H1 (cell line): Measurements from ENCODE around the gene MYO1D. TPM values are rescaled to one million over a fixed set of nuclear protein-coding genes. Genes with fewer than 3 reads are reported as not detected.

Experiments used
- CTCF ChIA-PET: fragments of 300-600 bp; sonication (Branson Sonifier 250); formaldehyde crosslinking; loops from one replicate; lab custom pipeline; 2021; ENCODE audit not compliant: partially characterized antibody; lab: Charles Lee
- POLR2A ChIA-PET: fragments of 300-600 bp; sonication (Branson Sonifier 250); formaldehyde crosslinking; loops from one replicate; lab custom pipeline; 2021; ENCODE audit warnings: inconsistent platforms; ENCODE audit not compliant: partially characterized antibody; lab: Charles Lee
- DNase-seq, 2 experiments: peaks; one replicate each; pipeline versions ENCODE4 v3.0.0 to v3.0.0-alpha.2; 2010 to 2022; ENCODE audit warnings: low spot score in 2 of 2, low read depth in 1 of 2, mixed read lengths in 1 of 2
- FAIRE-seq: peaks from 2 replicates; lab custom pipeline; 2011; peaks lifted over from hg19 to GRCh38; lab: Jason Lieb, UNC
- H2AFZ ChIP-seq: 2 replicates; pipeline ENCODE4 v1.8.1; 2012; ENCODE audit warnings: low read length, inconsistent platforms
- H2AK5ac ChIP-seq: 2 replicates; pipeline ENCODE4 v1.6.1; 2013; ENCODE audit warnings: low read depth, low read length
- H2BK120ac ChIP-seq: replicated peaks from 2 replicates; pipeline ENCODE3; 2013; ENCODE audit warnings: low read depth, low read length, inconsistent platforms
- H2BK12ac ChIP-seq: 2 replicates; pipeline ENCODE4 v1.6.1; 2013; ENCODE audit warnings: low read depth, low read length
- H2BK15ac ChIP-seq: 2 replicates; pipeline ENCODE4 v1.6.1; 2013; ENCODE audit warnings: low read length
- H2BK20ac ChIP-seq: 2 replicates; pipeline ENCODE4 v1.6.1; 2013; ENCODE audit warnings: low read length
- H2BK5ac ChIP-seq: 2 replicates; pipeline ENCODE4 v1.6.1; 2013; ENCODE audit warnings: low read depth, low read length
- H3K14ac ChIP-seq: 2 replicates; pipeline ENCODE4 v1.6.1; 2013; ENCODE audit warnings: inconsistent platforms; ENCODE audit not compliant: insufficient read length
- H3K18ac ChIP-seq: 2 replicates; pipeline ENCODE4 v1.6.1; 2013; ENCODE audit warnings: low read length; ENCODE audit errors: extremely low read depth
- H3K23ac ChIP-seq: 2 replicates; pipeline ENCODE4 v1.6.1; 2013; ENCODE audit warnings: inconsistent platforms; ENCODE audit not compliant: insufficient read length
- H3K23me2 ChIP-seq: 2 replicates; pipeline ENCODE4 v1.6.1; 2013; ENCODE audit warnings: low read depth, low read length
- H3K27ac ChIP-seq: 2 replicates; pipeline ENCODE4 v1.6.1; 2011; ENCODE audit warnings: low read depth, low read length, inconsistent platforms
- H3K27me3 ChIP-seq, 4 experiments: replicated peaks in 1 of 4; 1 replicate in 1 of 4; 2 replicates in 3 of 4; pipeline versions ENCODE4 v1.6.1 to v1.8.1; 2011 to 2013; ENCODE audit warnings: low read length in 3 of 4, mild to moderate bottlenecking in 3 of 4, inconsistent platforms in 2 of 4, mixed read lengths in 2 of 4, moderate library complexity in 1 of 4; ENCODE audit not compliant: control insufficient read depth in 3 of 4, insufficient read depth in 3 of 4; ENCODE audit errors: extremely low read depth in 1 of 4
- H3K36me3 ChIP-seq, 4 experiments: 2 replicates each; pipeline versions ENCODE4 v1.6.1 to v1.8.1; 2011 to 2013; ENCODE audit warnings: mild to moderate bottlenecking in 4 of 4, low read length in 3 of 4, moderate library complexity in 2 of 4, control low read depth in 1 of 4, inconsistent platforms in 1 of 4; ENCODE audit not compliant: insufficient read depth in 4 of 4, control insufficient read depth in 2 of 4
- H3K4ac ChIP-seq: replicated peaks from 2 replicates; pipeline ENCODE3; 2013; ENCODE audit warnings: low read length, low read depth, mixed read lengths, inconsistent platforms; ENCODE audit not compliant: insufficient read length
- H3K4me1 ChIP-seq, 4 experiments: replicated peaks in 1 of 4; 1 replicate in 1 of 4; 2 replicates in 3 of 4; pipeline versions ENCODE4 v1.6.1 to v1.8.1; 2011 to 2013; ENCODE audit warnings: low read length in 3 of 4, inconsistent platforms in 2 of 4, mixed read lengths in 1 of 4; ENCODE audit not compliant: insufficient read depth in 4 of 4, control insufficient read depth in 3 of 4
- H3K4me2 ChIP-seq, 2 experiments: 2 replicates each; pipeline versions ENCODE4 v1.6.1 to v1.8.1; 2011 to 2013; ENCODE audit warnings: low read depth in 2 of 2, low read length in 2 of 2, control low read depth in 1 of 2, inconsistent platforms in 1 of 2, mild to moderate bottlenecking in 1 of 2; ENCODE audit not compliant: insufficient read depth in 1 of 2
- H3K4me3 ChIP-seq, 4 experiments: fragments of 200-600, 300-600 bp in 1 of 4; sonication (generic), shearing (Covaris generic), sonication (Bioruptor Twin) in 1 of 4; 2 replicates each; pipeline versions ENCODE4 v1.5.1 to v1.8.1; 2011 to 2016; ENCODE audit warnings: low read length in 4 of 4, low read depth in 3 of 4, control low read depth in 2 of 4, inconsistent platforms in 2 of 4, mild to moderate bottlenecking in 2 of 4, mixed read lengths in 1 of 4, moderate library complexity in 1 of 4; ENCODE audit not compliant: insufficient read depth in 2 of 4; ENCODE audit errors: extremely low read depth in 1 of 4
- H3K56ac ChIP-seq: replicated peaks from 2 replicates; pipeline ENCODE3; 2013; ENCODE audit warnings: low read depth, mild to moderate bottlenecking, mixed read lengths, low read length, inconsistent platforms; ENCODE audit not compliant: insufficient read length
- H3K79me1 ChIP-seq: 2 replicates; pipeline ENCODE4 v1.6.1; 2013; ENCODE audit warnings: low read depth, low read length, control low read depth
- H3K79me2 ChIP-seq, 2 experiments: 2 replicates each; pipeline versions ENCODE4 v1.6.1 to v1.8.1; 2012 to 2013; ENCODE audit warnings: low read length in 2 of 2, mild to moderate bottlenecking in 2 of 2, inconsistent platforms in 1 of 2; ENCODE audit not compliant: insufficient read depth in 2 of 2, control insufficient read depth in 1 of 2
- H3K9ac ChIP-seq, 4 experiments: replicated peaks in 1 of 4; 1 replicate in 1 of 4; 2 replicates in 3 of 4; pipeline versions ENCODE4 v1.6.1 to v1.8.1; 2011 to 2013; ENCODE audit warnings: low read depth in 3 of 4, low read length in 3 of 4, control low read depth in 2 of 4, mild to moderate bottlenecking in 2 of 4, moderate library complexity in 2 of 4, inconsistent platforms in 1 of 4; ENCODE audit errors: extremely low read depth in 1 of 4
- H3K9me3 ChIP-seq, 2 experiments: 2 replicates each; pipeline versions ENCODE4 v1.6.1 to v1.8.1; 2012 to 2013; ENCODE audit warnings: mild to moderate bottlenecking in 2 of 2, moderate library complexity in 2 of 2, control low read depth in 1 of 2, inconsistent platforms in 1 of 2, low read depth in 1 of 2, low read length in 1 of 2, mixed read lengths in 1 of 2; ENCODE audit not compliant: insufficient read depth in 2 of 2
- H4K20me1 ChIP-seq, 2 experiments: replicated peaks in 1 of 2; 2 replicates each; pipeline versions ENCODE3 to v1.8.1; 2011 to 2013; ENCODE audit warnings: inconsistent platforms in 2 of 2, low read length in 2 of 2, mild to moderate bottlenecking in 1 of 2; ENCODE audit not compliant: insufficient read depth in 2 of 2, control insufficient read depth in 1 of 2
- H4K5ac ChIP-seq: 2 replicates; pipeline ENCODE4 v1.6.1; 2013; ENCODE audit warnings: low read length, low read depth, mixed read lengths, inconsistent platforms; ENCODE audit not compliant: insufficient read length
- H4K8ac ChIP-seq: 2 replicates; pipeline ENCODE4 v1.8.0; 2013; ENCODE audit warnings: mild to moderate bottlenecking, moderate library complexity, low read length, inconsistent platforms; ENCODE audit not compliant: insufficient read depth; ENCODE audit errors: extremely low read depth
- H4K91ac ChIP-seq: replicated peaks from 2 replicates; pipeline ENCODE3; 2013; ENCODE audit warnings: low read length, mixed read lengths, inconsistent platforms; ENCODE audit not compliant: insufficient read length
- BACH1 ChIP-seq: IDR thresholded peaks from 2 replicates; pipeline ENCODE4 v1.6.1; 2012; ENCODE audit warnings: low read length, improper control_type of control experiment
- CBX5 ChIP-seq: fragments of 300-800, 300-1000 bp; sonication (generic); IDR thresholded peaks from 2 replicates; pipeline ENCODE4 v1.7.1; 2016; ENCODE audit warnings: antibody characterized with exemption, low read length, low read depth
- CEBPB ChIP-seq: IDR thresholded peaks from 2 replicates; pipeline ENCODE4 v1.6.1; 2012; ENCODE audit warnings: low read depth, low read length
- JUND ChIP-seq: IDR thresholded peaks from 2 replicates; pipeline ENCODE4 v1.6.1; 2011; ENCODE audit warnings: mild to moderate bottlenecking, improper control_type of control experiment, low read length
- KDM5A ChIP-seq: fragments of 200-600 bp; IDR thresholded peaks from 2 replicates; pipeline ENCODE4 v1.7.1; 2012; ENCODE audit warnings: mild to moderate bottlenecking, low read length, inconsistent platforms, mixed read lengths
- PHF8 ChIP-seq: fragments of 200-600 bp; sonication (generic); conservative IDR thresholded peaks from 2 replicates; pipeline ENCODE4 v1.7.1; 2012; ENCODE audit warnings: low read depth, mild to moderate bottlenecking, inconsistent platforms, low read length, moderate library complexity
- RBBP5 ChIP-seq: IDR thresholded peaks from 2 replicates; pipeline ENCODE4 v1.7.1; 2012; ENCODE audit warnings: low read depth, mild to moderate bottlenecking, inconsistent platforms, low read length, moderate library complexity, borderline replicate concordance
- RFX5 ChIP-seq: IDR thresholded peaks from 2 replicates; pipeline ENCODE4 v1.6.1; 2011; ENCODE audit warnings: low read depth, low read length, improper control_type of control experiment, borderline replicate concordance
- SAP30 ChIP-seq: fragments of 300-600 bp; sonication (generic); IDR thresholded peaks from 2 replicates; pipeline ENCODE4 v1.7.1; 2012; ENCODE audit warnings: low read length, moderate library complexity, mild to moderate bottlenecking, inconsistent platforms; ENCODE audit not compliant: insufficient read depth, insufficient replicate concordance
- SIX5 ChIP-seq: IDR thresholded peaks from 2 replicates; pipeline ENCODE4 v1.6.1; 2011; ENCODE audit warnings: mild to moderate bottlenecking, low read depth, low read length
- TAF1 ChIP-seq: IDR thresholded peaks from 2 replicates; pipeline ENCODE4 v1.6.1; 2011; ENCODE audit warnings: mild to moderate bottlenecking, low read depth, low read length
- TBP ChIP-seq: IDR thresholded peaks from 2 replicates; pipeline ENCODE4 v1.6.1; 2011; ENCODE audit warnings: low read depth, low read length, improper control_type of control experiment
- TCF12 ChIP-seq: IDR thresholded peaks from 2 replicates; pipeline ENCODE4 v1.6.1; 2011; ENCODE audit warnings: low read depth, mild to moderate bottlenecking, low read length
- YY1 ChIP-seq: IDR thresholded peaks from 2 replicates; pipeline ENCODE4 v1.6.1; 2011; ENCODE audit warnings: low read depth, mild to moderate bottlenecking, low read length
- WGBS, 2 experiments: shearing (Covaris generic) in 1 of 2; methylation state at CpG; one replicate each; pipeline versions ENCODE4 v1.1.6 to v1.1.7; 2013 to 2015; ENCODE audit warnings: low lambda C conversion rate in 2 of 2, mixed read lengths in 2 of 2, inconsistent platforms in 1 of 2, low coverage in 1 of 2, missing lambda C conversion rate in 1 of 2; ENCODE audit not compliant: insufficient replicate concordance in 2 of 2, insufficient coverage in 1 of 2, insufficient read length in 1 of 2; ENCODE audit errors: extremely low coverage in 1 of 2, missing lambda C conversion rate in 1 of 2; 5-methylcytosine and 5-hydroxymethylcytosine counted together
- polyA plus RNA-seq, 7 experiments: library from polyadenylated mRNA; depleted of rRNA in 3 of 7; stranded (reverse) in 5 of 7; unstranded in 2 of 7; fragments of >200 nt in 5 of 7; fragments of 200-250 nt in 2 of 7; gene quantifications; 1 replicate in 5 of 7; 2 replicates in 1 of 7; 4 replicates in 1 of 7; pipeline versions ENCODE4 v1.2.1 to v1.2.3, GENCODE V29; 2011 to 2013; ENCODE audit warnings: missing spikeins in 2 of 7, mixed read lengths in 2 of 7
- total RNA-seq: library from RNA; stranded (reverse); fragmentation: NEBNext Ultra II Directional; extraction: Animal tissue kit (Norgen Biotek cat#: 25700); gene quantifications from 2 replicates; pipeline ENCODE4 v1.2.1, GENCODE V29; 2021
- TF ChIP-seq, protein P1 (sequence below): IDR thresholded peaks from 2 replicates; pipeline ENCODE4 v1.6.1; 2012; ENCODE audit warnings: inconsistent platforms

The MYO1D gene
- total and polyA plus RNA-seq, 2 of the 8 experiments (the other 6 are each of a cell fraction or from before 2014, with no cell fraction given) = 6.5 to 25.4 TPM

DNA sequence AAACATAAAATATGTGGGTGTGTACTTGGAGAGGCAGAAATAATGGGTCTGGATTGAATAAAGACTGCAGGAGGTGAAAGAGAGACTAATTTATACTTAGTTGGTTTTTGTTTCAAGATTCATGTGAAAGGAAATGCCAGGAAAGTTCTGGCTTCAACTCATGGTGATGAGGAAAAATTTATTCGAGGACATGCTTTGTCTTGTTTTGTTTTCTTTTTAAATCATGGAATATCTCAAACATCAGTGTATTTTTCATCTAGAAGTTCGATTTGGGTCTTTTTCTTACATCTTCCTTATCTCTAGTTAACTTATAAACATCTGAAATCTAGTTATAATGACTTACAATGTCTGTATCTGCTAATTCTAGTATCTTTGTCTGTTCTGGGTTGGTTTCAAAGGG lies 275.1 kb downstream of the MYO1D start:
- peaks cover 0 to 1% (median 0%) of the 10 kb centered on the region in 4 experiments; a peak in 1 of 7 replicates for H3K27me3 ChIP-seq
- CTCF ChIA-PET = interaction anchor here (1.0 to 2.4 kb wide), 2 partner anchors 12 to 23 kb away, joined by 3 to 15 read pairs; no protein-coding TSS in a partner anchor
- TF ChIP-seq TAF1 (no peak), SAP30 (no peak), SIX5 (no peak), KDM5A (no peak), CEBPB (no peak), CBX5 (no peak), PHF8 (no peak), YY1 (no peak), JUND (no peak), BACH1 (no peak), TCF12 (no peak), TBP (no peak), RBBP5 (no peak), RFX5 (no peak)
- TF ChIP-seq, protein P1, sequence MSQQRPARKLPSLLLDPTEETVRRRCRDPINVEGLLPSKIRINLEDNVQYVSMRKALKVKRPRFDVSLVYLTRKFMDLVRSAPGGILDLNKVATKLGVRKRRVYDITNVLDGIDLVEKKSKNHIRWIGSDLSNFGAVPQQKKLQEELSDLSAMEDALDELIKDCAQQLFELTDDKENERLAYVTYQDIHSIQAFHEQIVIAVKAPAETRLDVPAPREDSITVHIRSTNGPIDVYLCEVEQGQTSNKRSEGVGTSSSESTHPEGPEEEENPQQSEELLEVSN = no peak

More for the DNA sequence above, 275.1 kb downstream of the MYO1D start:
- no peak overlapping the region for H2AFZ ChIP-seq
- no peak overlapping the region for H2BK15ac ChIP-seq
- H3K9me3 ChIP-seq = 0 out of 4 replicates have a peak, but pooled peaks cover 0 to 4% of the 10 kb centered on the region in 2 experiments
- H3K36me3 ChIP-seq = no peaks in the 10 kb centered on the region; a peak in 1 of 8 replicates
- POLR2A ChIA-PET = no interaction called here
- no peak overlapping the region for H2BK12ac ChIP-seq
- no peak overlapping the region for H3K14ac ChIP-seq
- H2BK5ac ChIP-seq = no peak overlapping the region
- FAIRE-seq (no peak), DNase-seq (no peak)
- no peak overlapping the region for H2BK20ac ChIP-seq
- H3K79me2 ChIP-seq = no peaks in the 10 kb centered on the region
- H3K4me1 ChIP-seq = no peaks in the 10 kb centered on the region
- H2AK5ac ChIP-seq = no peak overlapping the region
- no peak overlapping the region for H4K5ac ChIP-seq
- H3K4ac ChIP-seq = no peak overlapping the region
- H4K20me1 ChIP-seq = no peaks in the 10 kb centered on the region
- H4K8ac ChIP-seq = no peak overlapping the region
- H3K23ac ChIP-seq = no peak overlapping the region
- 84% methylated on average over 2 of the region's 2 CpGs; no CpG with 5 or more reads in 1 of the 2 experiments for WGBS, 2 experiments
- H3K23me2 ChIP-seq = no peaks in the 10 kb centered on the region
- no peak overlapping the region for H4K91ac ChIP-seq
- no peak overlapping the region for H3K9ac ChIP-seq
- H3K27ac ChIP-seq = no peak overlapping the region
- no peak overlapping the region for H3K56ac ChIP-seq
- no peak overlapping the region for H3K18ac ChIP-seq
- H3K79me1 ChIP-seq = no peaks in the 10 kb centered on the region
- H2BK120ac ChIP-seq = no peak overlapping the region
- no peak overlapping the region for H3K4me2 ChIP-seq
- no peak overlapping the region for H3K4me3 ChIP-seq
